Fibroblast of upper back skin (primary cell): ENCODE data around the gene PPP6R1.
"Not testable (repeated sequence)": the region's sequence is repeated elsewhere in the genome, so short reads cannot be mapped to it uniquely, and the experiment has no call there.

ENCODE experiments used
- DNase-seq: peaks from one replicate; pipeline ENCODE4 v3.0.0-alpha.2; 2013

PPP6R1 gene

DNA sequence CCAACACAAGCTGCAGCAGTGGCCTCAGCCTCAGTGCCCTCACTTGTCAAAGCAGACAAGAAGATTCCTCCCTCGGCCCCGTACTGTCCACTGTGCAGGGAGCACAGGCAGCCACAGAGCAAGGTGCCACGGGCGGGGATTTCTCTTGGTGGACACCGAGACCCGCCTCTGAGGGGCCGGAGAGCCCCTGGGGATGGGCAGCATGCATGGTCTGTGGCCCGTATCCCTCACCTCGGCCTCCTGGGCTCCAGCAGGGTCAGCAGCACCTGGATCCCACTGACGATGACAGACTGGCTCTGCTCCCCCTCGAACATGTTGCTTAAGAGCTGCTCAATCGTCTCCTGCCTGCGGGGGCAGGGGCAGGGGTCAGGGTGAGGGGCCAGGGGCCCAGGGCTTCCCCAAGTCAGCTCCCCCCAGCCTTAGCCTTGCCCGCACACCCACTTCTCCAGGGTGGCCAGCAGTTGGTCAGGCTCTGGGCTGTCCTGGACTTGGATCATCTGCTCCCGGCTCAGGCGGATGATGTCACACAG, 16.8 kb downstream of the PPP6R1 start:
- no peak for DNase-seq

DNA sequence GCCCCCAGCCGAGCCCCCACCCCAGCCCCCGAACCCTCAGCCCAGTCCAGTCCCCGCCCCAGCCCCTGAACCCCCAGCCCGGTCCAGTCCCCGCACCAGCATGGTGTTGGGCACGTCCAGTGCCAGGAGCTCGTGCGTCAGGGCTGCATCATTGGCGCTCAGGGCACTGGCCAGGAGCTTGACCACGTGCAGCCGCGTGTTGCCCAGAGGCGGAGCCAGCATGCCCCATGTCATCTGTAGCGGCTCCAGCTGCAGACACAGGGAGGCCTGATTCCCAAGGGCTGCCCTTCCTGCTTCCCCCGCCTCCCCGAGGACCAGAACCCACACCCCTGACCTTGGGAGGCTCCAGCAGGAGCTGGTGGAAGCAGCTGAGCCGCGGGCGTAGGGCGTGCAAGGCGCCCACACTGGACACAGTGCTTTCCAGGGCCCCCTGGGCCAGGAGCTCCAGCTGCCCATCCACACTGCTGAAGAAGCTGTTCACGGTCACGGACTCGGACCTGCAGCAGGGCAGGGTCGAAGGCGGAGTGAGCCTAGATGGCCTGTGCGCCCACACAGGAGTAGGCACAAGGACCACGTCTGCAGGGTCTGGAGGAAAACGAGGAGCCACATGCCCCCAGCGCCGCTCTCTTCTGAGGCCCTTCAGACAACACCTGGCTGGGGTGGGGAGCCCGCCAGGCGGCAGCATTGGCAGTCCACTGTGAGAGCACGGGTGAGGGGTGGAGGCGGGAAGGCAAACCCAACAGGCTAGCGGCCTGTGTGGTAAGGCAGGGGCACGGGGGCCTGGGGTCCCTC, 17.5 kb downstream of the PPP6R1 start:
- no peak for DNase-seq

DNA sequence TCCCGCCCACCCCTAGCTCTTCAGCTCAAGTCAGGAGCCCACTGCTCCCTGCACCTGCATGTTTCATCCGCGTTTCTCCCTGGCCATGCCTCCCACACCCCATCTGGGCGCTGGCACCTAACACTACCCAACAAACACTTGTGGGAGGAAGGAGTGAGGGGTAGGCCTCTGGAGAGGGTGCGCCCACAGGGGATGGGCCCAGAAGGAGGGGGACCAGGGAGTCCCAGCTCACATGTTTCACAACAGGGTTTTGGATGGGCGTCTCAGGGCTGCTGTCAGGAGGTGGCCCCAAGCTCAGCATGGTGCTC, 18.1 kb downstream of the PPP6R1 start:
- no peak for DNase-seq

DNA sequence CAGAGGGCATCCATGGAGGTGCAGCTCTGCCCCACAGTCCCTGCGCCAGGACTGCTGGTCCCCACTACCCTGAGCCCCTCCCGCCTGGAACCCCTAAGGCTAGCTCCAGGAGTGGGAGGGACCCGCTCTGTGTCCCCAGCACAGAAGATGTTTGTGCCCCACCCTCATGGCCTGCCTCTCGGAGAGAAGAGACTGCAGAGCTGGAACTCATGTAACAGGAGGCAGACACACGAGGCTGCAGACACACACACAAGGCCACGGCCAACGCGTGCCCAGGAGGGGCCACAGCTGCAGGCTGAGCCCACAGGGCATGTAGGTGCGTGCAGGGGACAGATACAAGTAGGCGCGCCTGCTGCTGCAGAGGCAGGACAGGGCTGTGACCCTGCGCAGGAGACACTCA, 19.8 kb downstream of the PPP6R1 start:
- DNase-seq: no peak

DNA sequence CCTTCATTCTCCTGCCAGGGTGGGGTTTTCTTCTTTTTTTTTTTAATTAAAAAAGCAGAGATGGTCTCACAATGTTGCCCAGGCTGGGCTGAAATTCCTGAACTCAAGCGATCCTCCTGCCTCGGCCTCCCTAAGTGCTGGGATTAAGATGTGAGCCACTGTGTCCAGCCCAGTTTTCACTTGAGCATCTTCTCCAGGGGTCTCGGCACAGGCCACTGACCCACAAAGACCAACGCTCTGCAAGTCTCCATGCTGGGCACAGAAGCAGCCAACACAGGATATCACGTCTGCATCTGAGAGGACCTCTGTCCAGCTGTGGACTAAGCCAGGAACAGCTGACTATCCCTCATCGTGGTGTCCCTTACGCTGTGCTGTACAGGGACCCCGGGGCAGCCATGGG, 20.8 kb downstream of the PPP6R1 start:
- DNase-seq: no peak

DNA sequence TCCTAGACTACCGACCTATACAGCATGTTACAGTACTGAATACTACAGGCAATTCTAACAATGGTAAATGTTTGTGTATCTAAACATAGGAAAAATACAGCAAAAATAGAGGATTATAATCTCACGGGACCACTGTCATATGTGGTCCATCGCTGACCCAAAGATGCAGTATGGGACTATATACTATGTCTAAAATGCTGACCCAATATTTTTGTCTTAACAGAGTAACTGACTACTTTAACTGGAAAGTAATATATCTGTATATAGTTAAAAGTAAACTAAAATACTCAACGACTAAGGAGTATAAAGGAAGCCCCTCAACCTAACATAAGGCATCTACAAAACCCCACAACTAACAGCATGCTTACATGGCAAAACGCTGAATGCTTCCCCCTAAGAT, 25.8 kb downstream of the PPP6R1 start:
- no peak for DNase-seq

DNA sequence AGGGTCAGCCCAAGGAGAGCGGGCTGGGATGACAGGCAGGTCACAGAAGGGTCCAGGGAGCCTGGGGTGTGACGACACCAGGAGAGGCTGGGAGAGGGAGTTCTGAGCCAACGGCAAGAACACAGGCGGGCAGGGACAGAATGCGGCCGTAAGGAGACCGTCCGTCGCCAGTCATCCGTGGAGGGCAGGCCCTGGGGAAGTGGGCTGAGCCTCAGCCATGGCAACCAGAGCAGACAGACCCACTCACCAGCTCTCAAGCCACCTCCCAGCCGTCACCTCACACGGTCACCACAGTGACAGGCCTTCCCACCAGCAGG, 26.6 kb downstream of the PPP6R1 start:
- DNase-seq: no peak

DNA sequence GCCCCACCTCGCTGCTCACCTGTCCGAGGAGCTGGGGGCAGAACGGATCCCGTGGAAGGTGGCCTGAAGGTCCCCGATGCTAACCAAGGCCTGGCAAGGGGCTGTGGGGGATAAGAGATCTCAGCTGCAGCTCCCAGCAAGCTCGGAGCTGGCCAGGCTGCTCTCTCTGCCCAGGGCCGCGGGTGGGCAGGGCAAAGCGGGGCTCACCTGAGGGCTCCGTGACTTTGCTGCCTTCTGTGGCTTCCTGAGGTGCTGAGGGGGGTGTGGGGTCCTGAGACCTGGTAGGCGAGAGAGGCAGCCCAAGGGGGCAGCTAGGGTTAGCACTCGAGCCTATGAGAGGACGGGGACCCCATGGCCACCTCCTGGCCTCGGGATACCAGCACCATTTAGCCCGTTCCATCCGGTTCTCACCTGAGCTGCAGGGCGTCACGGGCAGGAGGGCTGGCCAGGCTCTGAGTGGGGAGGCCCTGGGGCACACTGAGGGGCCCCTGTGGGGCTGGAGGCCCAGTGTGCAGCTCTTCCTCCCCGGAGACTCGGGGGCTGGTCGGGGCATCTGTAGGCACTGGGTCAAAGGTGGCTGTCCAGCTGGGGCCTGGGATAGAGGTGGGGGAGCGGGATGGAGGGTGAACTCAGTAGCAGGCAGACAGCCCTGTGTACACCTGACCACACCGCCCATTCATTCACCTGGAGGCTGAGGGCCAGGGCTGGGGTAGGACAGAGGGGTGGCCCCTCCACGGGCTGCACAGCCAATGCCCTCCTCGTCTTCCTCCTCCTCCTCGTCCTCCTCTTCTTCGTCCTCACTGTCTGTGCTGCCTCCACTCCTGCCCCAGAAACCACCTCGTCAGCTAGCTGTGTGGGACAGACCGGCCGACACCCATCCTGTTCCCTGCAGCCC, 27.2 kb downstream of the PPP6R1 start:
- no peak for DNase-seq

DNA sequence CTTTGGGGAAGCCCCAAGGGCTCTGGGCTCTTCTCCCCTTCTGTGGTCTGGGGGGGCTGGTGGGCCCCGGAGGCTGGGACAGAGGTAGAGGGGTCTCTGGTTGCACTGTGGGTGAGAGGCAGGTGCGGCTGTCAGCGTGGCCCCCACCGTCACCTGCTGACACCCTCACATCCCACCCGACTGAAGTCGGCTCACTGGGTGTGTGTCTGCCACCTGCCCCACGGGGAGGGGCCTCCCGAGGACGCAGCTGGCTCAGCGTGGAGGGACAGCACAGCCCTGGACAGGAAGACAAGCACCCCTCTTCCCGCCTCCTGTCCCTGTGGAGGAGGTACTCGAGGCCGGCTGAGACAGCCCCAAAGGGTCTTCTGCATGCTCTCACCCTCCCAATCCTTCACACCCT, 28.0 kb downstream of the PPP6R1 start:
- no peak for DNase-seq

DNA sequence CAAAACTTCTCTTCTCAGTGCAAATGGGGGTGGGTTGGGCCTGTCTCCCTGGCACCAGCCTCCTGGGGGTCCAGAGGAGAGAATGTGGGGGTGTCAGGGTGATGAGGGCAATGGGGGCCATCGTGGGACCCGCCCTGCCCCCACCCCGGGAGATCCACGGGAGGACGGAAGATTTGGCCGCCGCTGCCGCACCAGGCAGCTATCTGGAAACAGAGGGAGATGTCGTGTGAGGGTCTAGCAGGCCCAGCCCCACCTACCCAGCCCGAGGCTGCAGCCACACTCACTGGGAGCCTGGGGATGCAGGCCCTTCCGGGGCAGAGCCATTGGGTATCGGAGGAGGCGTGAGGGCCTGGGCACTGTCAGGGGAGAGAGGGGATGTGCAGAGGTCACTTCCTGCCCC, 28.5 kb downstream of the PPP6R1 start:
- DNase-seq: no peak

DNA sequence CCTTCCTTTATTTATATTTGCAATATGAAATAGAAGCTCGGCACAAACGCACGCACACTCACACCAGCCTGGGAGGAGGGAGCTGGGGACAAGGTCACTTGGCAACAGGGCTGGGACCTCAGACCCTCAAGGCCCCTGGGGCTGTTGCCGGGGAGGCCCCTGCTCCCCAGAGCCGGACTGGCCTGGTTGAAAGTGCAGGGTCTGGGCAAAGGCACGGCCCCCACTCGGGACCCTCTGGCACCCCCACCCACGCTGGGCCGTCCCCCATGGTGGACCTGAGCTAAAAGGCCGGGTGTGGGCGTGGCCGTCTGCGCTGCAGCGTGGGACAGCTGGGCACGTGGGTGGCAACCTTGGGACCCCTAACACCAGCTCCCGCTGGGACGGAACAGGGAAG, 29.0 kb downstream of the PPP6R1 start:
- no peak for DNase-seq

DNA sequence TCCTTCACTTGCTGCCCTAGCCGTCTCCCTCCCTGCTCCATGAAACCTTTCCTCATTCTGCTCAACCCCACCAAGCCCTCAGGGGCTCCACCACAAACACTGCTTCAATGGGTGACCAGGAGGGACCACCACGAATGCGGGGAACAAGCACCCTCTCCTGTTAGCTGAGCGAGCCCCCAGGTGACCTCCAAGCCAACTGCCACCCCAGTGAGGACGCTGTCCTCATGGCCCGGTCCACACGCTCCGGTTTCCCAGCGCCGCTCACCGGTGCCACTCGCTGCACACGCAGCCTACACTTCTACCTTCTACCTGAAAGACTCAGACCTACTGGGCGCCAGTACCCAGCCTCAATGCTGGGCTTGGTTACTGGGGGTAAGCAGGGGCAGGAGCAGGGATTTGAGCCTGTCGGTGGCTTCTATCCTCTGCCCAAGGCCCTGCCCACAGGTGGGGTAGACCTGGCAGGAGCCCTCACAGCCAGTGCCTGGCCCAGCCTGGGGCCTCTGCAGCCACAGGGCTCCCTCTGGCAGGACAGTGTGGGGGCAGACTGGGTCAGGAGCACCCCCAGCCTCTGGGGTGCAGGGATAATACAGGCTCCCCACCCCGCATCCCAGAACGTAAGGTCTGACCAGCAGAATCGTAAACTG, 29.6 kb downstream of the PPP6R1 start:
- no peak for DNase-seq

DNA sequence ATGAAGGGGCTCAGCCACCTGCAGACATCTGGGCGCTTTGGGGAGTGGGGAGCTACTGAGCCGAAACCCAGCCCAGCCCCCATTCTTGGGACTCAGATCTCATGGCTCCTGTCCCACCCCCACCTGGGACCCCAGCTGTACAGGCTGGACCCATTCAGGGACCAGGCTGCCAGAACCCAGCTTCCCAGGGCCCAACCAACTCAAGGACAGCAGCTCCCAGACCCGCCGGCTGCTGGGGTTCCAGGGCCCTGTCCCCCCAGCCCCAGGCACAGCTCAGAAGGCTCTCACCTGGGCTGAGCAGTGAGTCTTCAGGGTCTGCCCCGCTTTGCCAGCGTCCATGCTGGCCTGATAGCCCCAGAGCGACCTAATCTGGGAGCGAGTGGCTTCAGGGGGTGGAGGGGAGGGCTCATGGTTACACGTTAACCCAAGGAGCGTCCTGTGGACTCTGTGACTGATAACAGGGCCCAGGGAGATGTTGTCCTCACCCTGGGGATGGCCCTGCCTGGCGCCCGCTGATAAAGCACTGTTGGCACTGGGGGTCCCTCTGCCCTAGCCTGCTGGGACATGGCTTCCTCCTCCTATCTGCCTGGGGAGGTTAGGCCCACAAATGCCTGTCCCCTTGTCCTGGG, 30.3 kb downstream of the PPP6R1 start, which contains the start of gene TMEM86B:
TMEM86B (minus strand) TSS at position 361 of the 629 bp plus-strand sequence; CDS start at position 339, 22 bp downstream.
- no peak for DNase-seq

DNA sequence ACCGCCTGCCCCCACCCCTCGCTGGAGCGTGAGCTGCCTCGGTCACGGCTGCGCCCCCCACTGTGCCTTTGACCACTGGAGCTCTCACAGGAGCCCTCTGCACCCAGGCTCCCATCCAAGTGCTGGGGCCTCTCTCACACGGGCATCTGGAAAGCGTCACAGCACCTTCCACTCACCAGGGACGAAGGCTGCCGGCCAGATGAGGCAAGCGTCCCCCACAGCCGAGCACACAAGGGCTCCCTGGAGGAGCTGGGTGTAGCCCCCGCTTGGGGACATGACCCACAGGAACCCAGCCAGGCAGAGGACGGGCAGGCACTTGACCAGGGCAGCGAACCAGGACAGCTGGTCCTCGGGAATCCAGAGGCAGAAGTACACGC, 30.8 kb downstream of the PPP6R1 start:
- DNase-seq: no peak

DNA sequence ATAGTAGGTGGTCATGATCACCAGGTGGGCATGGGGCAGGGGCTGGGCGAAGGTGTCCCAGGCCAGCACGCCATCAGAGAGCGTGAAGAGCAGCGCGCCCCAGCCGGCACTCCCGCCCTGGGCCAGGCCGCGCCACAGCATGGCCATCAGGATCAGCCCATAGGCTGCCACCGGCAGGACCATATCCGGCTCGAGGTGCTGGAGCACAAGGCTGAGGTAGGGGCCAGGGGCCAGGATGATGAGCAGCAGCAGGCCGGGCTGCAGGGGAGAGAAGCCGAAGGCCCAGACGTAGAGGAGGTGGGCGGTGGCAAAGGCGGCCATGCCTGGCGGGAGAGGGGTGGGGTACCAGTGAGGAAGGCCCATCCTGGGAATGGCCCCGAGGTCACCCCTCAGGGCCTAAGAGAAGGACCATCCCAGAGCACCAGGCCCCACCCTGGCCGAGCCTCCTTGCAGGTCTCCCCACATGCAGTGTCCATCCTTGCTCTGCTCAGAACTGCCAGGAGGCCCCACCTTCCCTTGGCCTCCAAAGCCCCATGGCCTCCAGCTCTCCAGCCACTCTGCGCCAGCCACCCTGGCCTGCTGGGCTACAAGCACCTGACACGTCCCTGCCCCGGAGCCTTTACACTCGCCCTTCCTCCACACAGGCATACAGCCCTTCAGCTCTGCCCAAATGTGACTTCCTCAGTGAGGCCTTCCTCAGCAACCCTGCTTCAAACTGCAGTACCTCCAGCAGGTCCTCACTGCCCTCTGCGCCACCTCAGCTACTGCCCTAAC, 31.4 kb downstream of the PPP6R1 start:
- DNase-seq: no peak

DNA sequence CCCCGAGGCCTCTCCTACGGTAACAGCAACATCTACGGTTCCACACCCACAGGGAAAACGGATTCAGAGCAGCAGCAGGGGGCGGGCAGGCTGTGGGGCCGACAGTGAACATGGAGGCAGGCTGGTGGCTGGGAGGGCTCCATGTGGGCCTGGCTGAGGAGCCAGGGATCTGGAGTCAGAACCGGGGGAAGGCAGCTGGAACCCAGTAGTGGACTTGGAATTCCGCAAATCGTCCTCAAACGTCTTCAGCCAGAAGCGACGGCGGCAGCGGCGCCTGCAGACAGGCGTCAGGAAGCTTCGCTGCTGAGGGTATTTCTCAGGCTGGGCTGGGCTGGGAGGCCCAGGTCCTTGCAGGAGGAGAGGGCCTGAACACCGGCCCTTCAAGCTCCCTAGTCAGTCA, 32.0 kb downstream of the PPP6R1 start:
- no peak for DNase-seq

DNA sequence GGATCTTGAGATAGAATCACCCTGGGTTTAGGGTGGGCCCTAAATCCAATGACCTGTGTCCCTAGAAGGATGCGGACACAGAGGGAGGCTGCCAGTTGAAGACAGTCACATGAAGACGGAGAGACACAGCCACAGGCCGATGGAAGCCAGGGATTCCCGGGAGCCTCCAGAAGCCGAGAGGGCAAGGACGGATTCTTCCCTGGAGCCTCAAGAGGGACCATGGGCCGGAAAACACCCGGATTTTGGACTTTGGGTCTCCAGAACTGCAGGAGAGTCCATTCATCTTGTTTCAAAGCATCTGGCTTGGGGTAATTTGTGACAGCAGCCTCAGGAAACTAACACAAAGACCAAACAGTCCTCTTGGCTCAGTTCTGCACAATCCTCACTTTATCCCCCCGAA, 32.5 kb downstream of the PPP6R1 start:
- DNase-seq: no peak

DNA sequence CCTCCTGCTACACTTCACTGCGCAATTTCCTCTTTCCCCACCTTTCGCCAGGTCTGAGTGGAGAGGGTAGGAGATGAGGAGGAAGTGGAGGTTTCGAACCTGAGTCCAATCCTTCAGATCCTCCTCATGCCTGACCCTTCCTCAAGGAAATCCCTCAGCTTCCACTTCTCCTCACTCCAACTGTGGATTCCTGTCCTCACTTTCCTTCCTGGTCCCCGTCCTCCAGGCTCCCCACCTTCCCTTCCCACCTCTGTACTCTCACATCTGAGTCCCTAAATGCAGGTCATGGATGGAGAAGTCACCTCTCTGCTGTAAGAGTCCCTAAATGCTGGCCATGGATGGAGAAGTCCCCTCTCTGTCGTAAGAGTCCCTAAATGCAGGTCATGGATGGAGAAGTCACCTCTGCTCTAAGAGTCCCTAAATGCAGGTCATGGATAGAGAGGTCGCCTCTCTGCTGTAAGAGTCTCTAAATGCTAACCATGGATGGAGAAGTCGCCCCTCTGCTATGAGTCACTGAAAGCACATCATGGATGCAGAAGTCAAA, 33.3 kb downstream of the PPP6R1 start:
- DNase-seq: no peak

DNA sequence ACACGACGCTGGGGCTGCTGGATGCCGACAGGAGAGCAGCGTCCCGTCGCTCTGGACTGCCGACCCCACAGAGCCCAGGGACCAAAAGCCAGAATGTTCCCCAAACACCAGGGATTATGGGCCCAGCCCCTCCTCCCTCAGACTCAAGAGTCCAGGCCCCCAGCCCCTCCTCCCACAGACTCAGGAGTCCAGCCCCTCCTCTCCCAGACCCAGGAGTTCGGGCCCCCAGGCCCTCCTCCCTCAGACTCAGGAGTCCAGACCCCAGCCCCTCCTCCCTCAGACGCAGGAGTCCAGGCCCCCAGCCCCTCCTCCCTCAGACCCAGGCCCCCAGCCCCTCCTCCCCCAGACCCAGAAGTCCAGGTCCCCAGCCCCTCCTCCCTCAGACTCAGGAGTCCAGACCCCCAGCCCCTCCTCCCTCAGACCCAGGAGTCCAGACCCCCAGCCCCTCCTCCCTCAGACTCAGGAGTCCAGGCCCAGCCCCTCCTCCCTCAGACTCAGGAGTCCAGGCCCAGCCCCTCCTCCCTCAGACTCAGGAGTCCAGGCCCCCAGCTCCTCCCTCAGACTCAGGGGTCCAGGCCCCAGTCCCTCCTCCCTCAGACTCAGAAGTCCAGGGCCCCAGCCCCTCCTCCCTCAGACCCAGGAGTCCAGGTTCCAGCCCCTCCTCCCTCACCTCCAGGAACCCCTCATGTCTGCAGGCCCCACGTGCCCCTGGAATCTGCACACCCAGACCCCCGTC, 34.0 kb downstream of the PPP6R1 start:
- DNase-seq: not testable (repeated sequence)

DNA sequence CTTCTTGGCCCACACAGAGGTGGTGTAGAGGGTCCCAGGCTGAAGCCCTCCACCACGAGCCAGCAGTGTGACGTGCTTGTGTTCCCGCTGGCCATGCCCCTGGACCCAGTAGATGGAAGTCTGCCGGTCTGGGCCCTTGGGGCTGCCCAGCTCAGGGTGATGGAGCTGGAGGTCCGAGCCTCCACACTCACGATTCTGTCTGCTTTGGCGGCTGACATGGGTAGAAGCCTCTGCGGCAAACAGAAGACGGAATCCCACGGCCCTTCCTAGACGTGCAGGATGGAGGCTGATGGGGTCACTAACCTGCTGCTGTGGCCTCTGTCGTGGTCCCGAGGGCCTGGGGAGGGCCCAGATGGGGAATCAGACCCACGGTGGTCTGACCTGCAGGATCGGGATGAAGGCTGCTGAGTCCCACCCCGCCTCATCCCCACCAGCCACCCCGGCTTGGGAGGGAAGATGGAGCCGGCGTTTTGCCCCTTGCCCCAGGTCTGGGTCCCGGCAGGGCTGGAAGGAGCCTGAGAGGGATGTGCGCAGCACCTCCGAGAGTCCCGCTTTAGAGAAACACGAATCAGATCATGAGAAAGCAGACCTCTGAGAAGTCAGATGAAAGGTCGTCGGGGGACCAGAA, 34.7 kb downstream of the PPP6R1 start:
- no peak for DNase-seq
